ENCODE results near the gene ZNF391. TPM values are rescaled to one million over a fixed set of nuclear protein-coding genes. Genes with fewer than 3 reads are reported as not detected.

ZNF391 gene
- 0.73 and 4.2 TPM in 2 replicates for total RNA-seq

GRCh38 chr6:27388293-27389197, at the start of gene ZNF391:
ZNF391 (plus strand) TSS chr6:27388759; CDS start chr6:27400371, 11,612 bp downstream.

Other genes with a start within 250 kb of the ZNF391 start
- not detected in 2 replicates for gene PRSS16, start 141.1 kb upstream of the ZNF391 start, total RNA-seq
- not detected in 2 replicates for gene POM121L2, start 76.5 kb upstream of the ZNF391 start, total RNA-seq
- 2.7 and 3.7 TPM in 2 replicates for gene ZNF184, start 84.3 kb downstream of the ZNF391 start, total RNA-seq

Data from cardiac ventricle fibroblast (primary cell).